SKM-1 treated with dmso at 0.1 percent for 144 hours (cell line): ENCODE measurements around the gene C2orf74.
"Not testable (repeated sequence)": the region's sequence is repeated elsewhere in the genome, so short reads cannot be mapped to it uniquely, and the experiment has no call there.

Experiments
- DNase-seq: peaks from one replicate; lab custom pipeline; 2025; ENCODE audit not compliant: unreplicated experiment; lab: John Stamatoyannopoulos, UW

The C2orf74 gene

DNA sequence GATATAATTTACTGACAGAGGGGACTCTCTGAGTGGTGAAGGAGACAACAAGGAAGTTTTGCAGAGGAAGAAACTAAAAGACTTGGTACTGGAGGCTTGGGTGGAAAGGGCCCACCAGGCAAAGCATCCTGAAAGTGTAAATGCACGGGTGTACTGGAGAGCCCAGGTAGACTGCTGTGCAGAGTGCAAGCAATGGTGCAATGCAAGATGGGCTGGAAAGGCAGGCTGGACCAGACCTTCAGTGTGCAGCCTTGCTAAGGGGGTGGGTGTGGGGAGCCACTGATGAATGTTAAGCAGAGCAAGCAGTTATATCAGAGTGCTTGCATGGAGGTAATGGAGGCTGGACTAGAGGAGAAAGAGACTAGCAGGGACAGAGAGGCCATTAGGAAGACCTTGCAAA lies 10.7 kb downstream of the C2orf74 start:
- DNase-seq, result no peak

DNA sequence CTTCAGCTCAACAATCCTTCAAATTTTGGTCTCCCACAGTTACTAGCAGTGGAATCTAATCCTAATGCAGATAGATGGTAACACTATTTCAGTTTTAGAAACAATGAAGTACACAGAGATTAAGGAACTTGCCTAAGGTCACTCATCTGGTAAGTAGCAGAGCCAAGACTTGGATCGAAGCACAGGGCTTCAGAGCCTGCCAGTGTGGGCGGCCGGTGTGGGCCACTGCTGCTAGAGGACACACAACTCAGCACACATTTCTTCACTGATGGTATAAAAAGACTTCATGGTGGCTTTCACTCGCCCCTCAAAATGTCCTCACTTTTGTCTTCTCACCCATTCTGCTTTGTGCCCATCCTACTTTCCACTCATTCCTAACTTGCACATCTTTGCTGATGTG lies 11.1 kb downstream of the C2orf74 start:
- DNase-seq, result no peak

DNA sequence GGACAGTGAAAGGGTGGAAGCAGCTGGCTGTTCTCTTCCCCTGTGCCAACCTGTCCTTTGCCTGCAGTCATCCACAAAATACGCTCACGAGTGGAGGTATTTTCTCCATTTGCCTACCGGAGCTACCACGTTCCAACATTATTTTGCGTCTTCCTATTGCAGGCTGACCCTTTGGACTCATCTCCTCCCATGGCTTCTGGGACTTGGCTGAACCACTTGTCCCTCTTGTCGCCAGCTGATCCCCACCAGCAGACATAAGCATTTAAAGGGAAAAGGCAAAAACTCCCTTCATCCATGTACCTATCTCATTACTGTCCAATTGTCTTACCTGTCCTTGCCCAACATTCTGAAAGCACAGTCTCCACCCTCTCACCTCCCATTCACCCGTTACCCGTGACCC lies 13.0 kb downstream of the C2orf74 start:
- no peak for DNase-seq

DNA sequence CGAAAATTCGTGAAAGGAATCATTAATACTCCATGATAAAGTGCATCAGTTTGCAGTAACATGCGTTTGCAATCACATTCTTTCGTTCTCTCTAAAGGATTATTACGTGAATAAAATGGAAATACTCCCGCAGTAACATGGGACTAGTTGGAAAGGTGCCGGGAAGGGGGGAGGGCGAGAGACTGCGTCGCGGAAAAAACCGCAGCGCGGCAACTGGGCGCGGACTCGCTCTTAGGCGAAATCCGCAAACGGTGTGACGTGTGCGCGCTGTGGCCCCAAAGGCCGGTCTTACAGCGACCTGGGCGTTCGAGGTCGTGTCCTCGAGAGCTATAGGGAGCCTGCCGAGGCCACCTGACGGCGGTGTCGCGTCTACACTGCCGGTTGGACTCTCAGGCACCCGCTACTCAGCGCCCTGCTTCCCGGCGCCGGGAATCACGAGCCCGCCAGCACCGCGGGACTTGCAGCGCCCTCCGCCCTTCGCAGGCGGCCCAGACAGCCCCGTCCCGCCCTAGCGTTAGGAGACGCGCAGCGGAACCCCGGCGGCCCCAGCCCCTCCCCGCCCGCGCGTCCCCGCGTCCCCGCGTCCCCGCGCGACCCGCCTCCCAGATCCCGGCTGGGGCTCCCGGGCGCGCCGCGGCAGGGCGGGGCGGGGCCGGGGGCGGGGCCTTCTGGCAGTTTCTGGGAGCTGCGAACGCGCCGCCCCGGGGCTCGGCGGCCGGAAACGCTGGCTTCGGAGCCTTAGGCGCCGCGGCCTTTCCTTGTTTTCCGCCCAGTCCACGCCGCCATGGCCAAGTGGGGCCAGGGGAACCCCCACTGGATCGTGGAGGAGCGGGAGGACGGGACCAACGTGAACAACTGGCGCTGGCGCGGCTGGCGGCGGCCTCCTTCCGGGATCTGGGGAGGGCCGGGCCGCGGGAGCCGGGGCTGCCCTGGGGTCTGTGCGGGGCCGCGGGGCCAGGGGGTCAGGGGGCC lies 15.1 kb downstream of the C2orf74 start:
- peak; percentile 83 for DNase-seq

DNA sequence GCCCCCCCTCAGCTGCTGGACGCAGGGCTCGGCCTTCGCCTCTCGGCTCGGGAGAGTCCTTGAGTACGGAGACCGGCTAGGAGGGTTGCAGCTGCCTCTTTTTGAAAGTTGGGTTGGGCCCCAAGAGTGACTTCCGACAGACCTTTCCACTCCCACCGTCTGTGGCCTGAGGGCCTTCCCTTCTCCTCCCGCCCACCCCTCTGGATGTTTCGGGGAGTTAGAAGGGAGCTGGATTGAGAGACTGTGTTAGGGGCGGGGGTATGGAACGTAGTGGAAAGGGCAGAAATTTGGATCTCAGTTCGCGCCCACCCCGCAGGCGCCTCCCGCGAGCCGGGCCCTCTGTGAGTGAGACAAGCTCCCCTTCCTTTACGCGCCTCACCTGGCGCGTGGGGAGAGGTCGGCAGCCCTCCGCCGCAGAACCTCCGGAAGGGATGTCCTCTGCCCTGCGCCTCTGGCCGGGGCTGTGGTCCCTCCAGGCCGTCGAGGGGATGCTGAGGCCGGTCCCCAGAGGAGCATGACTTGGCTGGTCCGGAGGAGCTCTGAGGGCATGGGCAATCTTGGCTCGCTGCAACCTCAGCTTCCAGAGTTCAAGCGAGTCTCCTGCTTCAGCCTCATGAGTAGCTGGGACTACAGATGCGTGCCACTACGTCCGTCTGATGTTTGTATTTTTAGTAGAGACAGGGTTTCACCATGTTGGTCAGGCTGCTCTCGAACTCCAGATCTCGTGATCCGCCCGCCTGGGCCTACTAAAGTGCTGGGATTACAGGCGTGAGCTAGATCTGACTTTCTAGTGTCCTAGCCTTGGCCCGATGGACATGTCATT lies 15.9 kb downstream of the C2orf74 start:
- no peak for DNase-seq

DNA sequence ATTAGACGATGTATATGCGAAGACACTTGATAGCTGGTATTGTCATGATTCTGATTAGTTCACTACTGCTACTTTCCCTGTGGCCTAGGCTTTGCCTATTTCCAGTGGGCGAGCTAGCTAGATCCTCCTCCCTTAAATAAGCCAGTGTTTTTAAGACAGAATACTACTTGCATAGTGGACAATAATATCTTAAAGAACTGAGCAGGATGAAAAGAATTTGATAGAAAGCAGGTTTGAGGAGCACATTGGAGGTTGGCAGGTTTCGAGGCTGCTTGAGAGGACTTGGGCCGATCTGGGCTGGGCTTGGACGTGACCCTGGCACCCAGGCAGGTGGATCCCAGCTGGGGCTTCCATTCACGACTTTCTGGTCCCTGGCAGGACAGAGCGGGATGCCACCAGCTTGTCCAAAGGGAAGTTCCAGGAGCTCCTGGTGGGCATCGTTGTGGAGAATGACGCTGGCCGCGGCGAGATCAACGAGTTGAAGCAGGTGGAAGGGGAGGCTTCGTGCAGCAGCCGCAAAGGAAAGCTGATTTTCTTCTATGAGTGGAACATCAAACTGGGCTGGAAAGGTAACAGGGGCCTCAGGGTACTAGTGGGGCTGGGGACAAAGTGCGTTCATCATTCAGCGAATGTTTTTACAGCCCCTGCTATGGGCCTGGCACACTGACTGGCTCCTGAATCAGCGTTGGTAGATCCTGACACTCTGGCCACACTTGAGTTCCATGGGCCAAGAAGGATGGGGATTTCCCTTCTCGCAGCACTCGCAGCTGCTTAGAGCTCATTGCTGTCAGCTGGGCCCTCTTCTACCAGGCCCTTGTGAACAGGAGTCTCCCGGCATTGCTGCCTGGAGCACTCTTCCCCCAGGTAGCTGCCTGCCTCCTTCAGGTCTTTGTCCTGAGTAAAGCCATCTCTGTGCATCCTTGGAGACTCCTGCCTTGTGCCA lies 16.9 kb downstream of the C2orf74 start:
- no peak for DNase-seq

DNA sequence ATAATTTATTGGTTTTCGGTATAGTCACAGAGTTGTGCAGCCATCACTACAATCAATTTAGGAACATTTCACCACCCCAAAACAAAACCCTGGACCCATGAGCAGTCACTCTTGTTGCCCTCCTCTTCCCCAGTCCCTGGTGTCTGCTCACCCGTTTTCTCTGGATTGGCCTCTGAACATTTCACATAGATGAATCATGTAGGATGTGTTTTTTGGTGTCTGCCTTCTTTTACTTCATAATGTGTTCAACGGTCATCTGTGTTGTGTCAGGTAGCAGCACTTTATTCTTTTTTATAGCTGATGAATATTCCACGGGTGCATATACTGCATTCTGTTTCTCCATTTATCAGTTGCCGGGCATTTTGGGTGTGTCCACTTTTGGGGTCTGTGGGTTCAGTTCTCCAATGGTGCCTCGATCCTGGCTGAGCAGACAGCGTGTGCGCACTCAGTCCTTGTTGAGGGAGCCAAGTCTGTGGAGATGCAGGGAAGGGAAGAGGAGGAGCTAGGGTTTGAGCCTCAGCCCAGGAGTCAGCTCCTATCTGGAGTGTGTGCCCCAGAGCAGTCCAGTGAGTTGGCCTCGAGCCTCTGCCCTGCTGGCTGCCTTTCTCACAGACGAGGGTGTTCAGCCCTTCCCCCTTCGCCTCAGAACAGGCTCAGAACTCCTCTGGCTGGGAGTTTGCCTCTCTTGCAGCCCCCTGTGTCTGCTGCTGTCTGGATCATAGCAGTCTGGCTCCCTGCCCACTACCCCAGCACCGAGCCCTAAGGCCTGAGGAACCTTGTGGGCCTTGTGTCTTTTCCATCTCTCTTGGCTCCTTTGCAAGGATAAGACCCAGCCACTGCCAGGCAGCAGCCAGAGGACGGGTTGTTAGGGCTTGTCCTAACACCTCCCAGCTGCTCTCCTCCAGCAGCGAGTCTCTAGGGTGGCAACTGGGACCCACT lies 18.0 kb downstream of the C2orf74 start:
- DNase-seq, result no peak

DNA sequence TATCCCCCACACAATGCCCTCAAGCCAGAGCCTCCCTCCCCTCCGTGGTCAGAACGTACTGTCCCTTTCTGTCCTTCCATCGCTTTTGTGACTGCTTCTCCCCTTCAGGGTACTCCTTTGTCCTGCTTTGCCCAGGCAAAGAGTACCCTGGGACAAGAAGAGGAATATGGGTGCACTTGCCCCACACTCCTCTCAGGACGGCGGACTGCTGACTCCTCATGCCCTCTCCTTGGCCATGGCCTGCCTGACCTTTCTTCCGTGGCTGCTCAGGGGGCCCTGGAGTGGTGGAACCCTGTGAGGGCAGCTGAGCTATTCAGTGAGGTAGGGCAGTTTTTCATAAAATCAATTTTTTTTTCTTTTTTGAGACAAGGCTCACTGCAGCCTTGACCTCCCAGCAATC lies 18.7 kb downstream of the C2orf74 start:
- DNase-seq, result no peak

DNA sequence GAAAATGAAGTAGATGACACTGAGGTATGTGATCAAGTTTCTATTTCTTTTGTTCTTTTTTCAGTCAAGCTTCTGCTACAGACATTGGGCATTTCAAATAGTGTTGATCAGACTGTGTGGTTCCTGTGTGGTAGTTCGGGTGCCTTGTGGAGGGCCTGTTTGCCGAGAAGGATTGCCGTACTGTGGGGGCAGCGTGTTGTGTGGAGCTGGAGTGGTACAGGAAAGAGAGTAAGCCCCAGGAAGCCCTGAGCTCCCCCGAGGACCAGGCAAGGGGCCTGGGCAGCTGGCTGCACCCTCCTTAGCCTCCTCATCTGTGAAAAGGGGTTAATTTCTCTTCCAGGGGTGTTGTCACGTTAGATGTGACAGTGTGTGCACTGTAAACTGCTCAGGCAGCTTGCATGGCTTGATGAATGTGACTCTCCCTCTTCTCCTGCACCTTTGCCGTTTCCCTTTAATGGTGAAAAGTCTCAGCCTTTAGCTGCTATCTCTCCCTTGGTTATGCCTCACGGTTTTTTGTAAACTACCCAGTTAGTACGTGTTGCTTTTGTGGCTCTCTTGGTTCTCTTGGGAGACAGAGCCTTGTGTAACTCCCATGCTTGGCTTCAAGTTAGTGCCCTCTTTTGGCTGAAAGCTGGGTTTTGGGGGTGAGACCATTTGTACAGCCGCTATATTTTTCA lies 19.5 kb downstream of the C2orf74 start:
- DNase-seq, result no peak

DNA sequence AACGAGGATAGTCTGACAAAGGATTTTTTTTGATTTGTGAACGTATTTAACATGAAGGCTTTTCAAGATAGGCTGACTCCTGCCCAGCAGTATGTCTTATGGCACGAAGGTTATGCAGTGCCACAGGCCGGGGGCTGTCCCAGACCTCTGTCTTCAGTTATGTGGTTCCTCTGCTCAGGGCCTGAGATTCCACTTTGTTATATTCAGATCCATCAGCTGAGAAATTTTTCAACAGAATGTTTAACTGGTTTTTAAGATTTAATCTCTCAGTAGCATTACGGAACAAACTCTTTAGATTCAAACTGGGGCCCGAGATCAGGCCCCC lies 20.0 kb downstream of the C2orf74 start:
- DNase-seq, result no peak

DNA sequence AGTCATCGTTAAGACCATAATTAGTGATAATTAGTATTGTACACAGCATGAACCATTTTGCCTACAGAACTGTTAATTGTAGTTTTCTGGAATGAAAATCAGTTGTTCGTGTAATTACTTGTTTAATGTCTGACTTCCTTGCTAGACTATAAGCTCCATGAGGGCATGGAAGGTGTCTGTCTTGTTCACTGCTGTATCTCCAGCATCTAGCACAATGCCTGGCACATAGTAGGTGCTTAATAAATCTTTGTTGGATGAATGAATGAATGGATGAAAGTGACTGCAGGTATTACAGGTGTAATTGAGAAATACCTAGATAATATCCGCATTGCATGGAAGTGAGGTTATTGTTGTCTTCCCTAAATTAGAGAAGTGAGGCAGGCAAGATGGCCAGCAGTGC lies 21.8 kb downstream of the C2orf74 start:
- no peak for DNase-seq

DNA sequence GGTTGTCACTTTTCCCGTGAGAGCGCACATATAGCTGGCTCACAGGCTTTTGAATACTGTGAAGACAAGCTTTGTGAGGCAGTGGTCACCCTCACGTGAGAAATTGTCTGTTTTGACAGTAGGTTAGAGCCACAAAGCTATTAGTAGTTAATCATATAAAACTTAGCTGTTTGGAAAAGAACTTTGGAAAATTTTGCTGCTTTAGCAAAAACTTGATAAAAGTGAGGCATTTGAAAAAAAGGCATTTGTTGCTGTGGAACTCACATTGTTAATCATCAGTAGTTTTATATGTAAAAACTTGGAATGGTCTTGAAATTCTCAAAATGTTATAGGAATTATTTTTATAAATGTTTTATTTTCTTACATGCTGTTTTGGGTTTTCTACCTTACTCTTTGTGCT lies 22.3 kb downstream of the C2orf74 start:
- no peak for DNase-seq

DNA sequence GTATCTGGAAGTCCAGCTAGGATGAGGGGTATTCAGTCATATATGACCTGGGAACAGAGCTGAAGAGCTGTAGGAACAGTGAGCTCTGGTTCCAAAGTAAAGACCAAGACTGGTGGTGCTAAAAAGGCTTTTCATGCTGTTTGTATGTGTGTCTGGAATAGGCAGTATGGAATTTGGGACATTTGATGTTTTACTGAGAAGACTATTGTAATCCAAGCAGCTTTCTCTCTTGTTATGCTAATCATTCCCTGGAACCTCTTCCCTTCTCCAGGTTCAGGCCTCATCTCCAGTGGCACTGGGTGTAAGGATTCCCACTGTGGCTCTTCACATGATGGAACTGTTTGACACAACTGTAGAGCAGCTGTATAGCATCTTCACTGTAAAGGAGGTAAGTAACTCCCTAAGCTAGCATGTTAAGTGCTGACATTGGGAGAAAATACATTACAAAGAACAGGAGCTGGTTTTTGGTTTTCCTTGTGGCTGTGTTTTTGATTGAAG lies 23.3 kb downstream of the C2orf74 start:
- no peak for DNase-seq

DNA sequence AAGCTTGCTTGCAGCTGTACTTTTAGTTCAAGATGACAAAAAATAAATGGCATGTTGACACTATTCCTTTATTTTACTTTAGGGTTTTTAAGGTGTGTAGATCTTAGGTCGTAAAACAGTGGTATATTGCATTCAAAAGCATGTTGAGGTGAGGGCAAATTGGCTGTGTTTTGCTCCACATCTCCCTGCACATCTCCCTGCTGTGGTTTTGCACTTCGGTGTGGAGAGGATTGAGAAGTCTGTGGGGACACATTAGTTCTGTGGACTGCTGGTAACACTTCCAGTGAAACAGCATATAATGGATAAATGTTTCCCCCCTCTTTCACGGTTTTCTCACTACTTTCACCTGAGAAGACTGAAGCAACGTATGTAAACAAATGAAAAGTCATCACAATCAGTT lies 25.1 kb downstream of the C2orf74 start:
- no peak for DNase-seq

DNA sequence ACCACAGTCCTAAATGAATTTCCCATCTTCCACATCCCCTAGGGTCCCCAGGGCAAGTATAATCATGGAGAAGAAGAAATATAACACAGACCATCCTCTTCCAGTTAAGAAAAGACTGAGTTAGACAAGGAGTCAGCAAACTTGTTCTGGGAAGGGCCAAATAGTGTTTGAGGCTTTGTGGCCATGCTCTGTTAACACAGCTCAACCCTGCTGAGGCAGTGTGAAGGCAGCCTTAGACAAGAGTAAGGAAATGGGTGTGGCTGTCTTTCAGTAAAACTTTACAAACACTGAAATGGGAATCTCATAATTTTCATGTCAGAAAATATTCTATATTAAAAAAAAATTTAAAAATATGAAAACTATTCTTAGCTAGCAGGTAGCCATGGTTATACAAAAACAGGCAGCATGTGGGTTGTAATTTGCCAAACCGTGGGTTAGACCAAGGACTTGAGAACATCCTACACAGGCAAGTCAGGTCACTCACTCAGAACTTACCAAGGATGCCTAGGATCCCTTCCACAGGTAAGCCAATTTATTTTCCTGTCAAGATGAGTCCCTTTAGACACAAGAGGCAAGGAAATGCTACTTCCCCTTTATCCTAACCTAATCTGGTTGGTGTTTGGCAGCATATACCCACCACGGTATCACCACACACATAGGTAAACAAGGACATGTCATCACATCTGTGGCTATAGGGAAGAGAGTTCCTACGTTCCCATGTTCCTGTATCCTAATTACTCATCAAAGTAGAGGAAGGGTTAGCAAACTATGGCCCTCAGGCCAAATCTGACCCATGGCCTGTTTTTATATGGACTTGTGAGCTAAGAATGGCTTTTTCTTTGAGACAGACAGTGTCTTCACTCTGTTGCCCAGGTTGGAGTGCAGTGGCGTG lies 31.9 kb downstream of the C2orf74 start:
- DNase-seq, result no peak

DNA sequence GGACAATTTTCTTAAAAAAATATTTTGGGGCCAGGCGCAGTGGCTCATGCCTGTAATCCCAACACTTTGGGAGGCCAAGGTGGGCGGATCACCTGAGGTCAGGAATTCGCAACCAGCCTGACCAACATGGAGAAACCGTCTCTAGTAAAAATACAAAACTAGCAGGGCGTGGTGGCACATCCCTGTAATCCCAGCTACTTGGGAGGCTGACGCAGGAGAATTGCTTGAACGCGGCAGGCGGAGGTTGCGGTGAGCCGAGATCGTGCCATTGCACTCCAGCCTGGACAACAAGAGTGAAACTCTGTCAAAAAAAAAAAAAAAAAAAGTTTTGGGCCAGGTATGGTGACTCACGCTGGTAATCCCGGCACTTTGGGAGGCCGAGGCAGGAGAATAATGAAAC lies 32.7 kb downstream of the C2orf74 start:
- DNase-seq, result not testable (repeated sequence)

DNA sequence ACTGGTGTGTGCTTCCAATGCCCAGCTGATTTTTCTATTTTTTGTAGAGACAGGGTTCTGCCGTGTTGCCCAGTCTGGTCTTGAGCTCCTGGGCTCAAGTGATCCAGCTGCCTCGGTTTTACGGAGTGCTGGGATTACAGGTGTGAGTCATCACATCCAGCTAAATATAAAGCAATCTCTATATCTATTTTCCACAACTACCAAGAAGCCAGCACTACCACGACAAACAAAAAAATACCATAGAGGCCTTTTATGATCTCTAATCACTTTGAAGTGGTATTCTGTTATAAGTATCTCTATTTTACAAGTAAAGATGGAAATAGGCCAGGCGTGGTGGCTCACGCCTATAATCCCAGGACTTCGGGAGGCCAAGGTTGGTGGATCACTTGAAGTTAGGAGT lies 34.7 kb downstream of the C2orf74 start:
- DNase-seq, result no peak

DNA sequence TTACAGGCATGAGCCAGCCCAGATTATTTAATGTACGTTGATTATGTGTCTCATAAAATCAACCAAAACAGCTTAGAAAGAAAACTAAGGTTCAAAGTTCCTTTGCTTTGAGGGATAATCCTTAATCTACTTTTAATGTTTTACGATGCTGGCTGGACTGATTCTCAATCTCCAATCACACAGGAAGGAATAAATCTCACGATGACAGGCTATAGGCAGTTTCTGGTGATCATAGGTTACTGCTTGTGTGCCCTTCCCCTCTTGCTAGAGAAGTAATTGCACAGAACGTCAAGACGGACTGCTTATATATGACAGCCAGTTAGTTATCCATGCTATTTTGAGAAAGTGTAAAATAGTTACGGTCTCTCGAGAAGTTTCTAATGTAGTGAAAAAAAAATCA lies 43.1 kb downstream of the C2orf74 start:
- no peak for DNase-seq
